Urinary bladder (tissue), 4 donors: Measurements from ENCODE around the gene PRDX2. TPM values are rescaled to one million over a fixed set of nuclear protein-coding genes. Genes with fewer than 3 reads are reported as not detected.
"Not testable (repeated sequence)": the region's sequence is repeated elsewhere in the genome, so short reads cannot be mapped to it uniquely, and the experiment has no call there.

Source experiments
- DNase-seq: peaks from one replicate; pipeline ENCODE4 v3.0.0-alpha.2; 2015; ENCODE audit errors: extremely low spot score
- H3K27ac ChIP-seq: one replicate; pipeline ENCODE4 v1.5.1; 2013; ENCODE audit warnings: low read depth, mild to moderate bottlenecking, moderate library complexity
- H3K36me3 ChIP-seq: one replicate; pipeline ENCODE4 v1.6.1; 2013; ENCODE audit warnings: mild to moderate bottlenecking, moderate library complexity; ENCODE audit not compliant: insufficient read depth
- H3K4me1 ChIP-seq: one replicate; pipeline ENCODE4 v1.6.1; 2013; ENCODE audit warnings: mild to moderate bottlenecking, moderate library complexity; ENCODE audit not compliant: insufficient read depth
- H3K4me3 ChIP-seq: one replicate; pipeline ENCODE4 v1.5.1; 2013; ENCODE audit warnings: low read depth, low read length
- WGBS: extraction: QIAGEN DNeasy Blood & Tissue Kit; methylation state at CpG from one replicate; pipeline ENCODE4 v1.1.7; 2013; 5-methylcytosine and 5-hydroxymethylcytosine counted together
- polyA plus RNA-seq: library from polyadenylated mRNA; stranded (reverse); fragments of 200-250 nt; gene quantifications from one replicate; pipeline ENCODE4 v1.2.3, GENCODE V29; 2013
- total RNA-seq: library from RNA; depleted of rRNA; stranded (reverse); fragments of >200 nt; gene quantifications from one replicate; pipeline ENCODE4 v1.2.3, GENCODE V29; 2014
- donor health status: healthy with polysubstance abuse.
- donor health status: healthy.

Gene PRDX2
- total RNA-seq (74.2 TPM), polyA plus RNA-seq (245 TPM)

DNA sequence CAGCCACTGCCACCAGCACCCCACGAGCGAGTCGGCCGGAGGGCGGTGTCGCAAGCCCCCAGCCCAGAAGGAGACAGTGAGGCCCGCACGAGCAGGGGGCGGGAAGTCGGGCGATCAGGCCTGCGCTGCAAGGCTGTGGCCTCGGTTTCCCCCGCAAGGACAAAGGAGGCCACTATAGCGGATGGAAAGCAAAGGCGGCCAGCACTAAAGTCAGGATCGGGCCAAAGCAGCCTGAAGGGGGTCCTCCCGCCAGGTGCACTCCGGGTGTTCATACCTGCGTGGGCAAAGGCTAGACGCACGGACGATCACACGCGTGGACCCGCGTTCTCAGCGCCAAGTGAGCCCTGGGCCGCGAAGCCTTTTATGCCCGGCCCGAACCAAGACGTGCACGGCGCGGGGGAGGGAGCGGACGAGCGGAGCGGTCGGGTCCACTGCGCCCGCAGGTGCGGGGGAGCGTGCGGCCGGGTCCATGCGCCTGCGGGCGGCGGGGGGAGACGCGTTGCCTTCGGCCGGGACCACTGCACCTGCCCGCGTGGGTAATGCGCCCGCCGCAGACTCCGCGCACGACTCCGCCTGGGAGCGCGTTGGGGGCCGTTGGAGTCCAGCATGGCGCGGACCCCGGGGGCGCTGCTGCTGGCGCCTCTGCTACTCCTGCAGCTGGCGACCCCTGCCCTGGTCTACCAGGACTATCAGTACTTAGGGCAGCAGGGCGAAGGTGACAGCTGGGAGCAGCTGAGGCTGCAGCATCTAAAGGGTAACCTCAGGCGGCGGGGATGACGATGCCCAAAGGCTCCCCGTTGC, at the start of gene PRDX2, which contains the start of gene THSD8:
PRDX2 (minus strand) TSS at position 335 of the 801 bp plus-strand sequence. CDS start 539 bp downstream, outside the sequence.
THSD8 (plus strand) TSS at position 604 of the 801 bp plus-strand sequence; CDS start at position 607, 3 bp downstream.
- H3K36me3 ChIP-seq: no peaks in the 10 kb centered on the region
- no peak for DNase-seq
- H3K4me1 ChIP-seq: no peaks in the 10 kb centered on the region
- under 1% methylated on average over 78 of the region's 78 CpGs for WGBS
- H3K4me3 ChIP-seq: peak within 1 kb of the TSS; percentile 78
- peak within 1 kb of the TSS; percentile 33 for H3K27ac ChIP-seq

DNA sequence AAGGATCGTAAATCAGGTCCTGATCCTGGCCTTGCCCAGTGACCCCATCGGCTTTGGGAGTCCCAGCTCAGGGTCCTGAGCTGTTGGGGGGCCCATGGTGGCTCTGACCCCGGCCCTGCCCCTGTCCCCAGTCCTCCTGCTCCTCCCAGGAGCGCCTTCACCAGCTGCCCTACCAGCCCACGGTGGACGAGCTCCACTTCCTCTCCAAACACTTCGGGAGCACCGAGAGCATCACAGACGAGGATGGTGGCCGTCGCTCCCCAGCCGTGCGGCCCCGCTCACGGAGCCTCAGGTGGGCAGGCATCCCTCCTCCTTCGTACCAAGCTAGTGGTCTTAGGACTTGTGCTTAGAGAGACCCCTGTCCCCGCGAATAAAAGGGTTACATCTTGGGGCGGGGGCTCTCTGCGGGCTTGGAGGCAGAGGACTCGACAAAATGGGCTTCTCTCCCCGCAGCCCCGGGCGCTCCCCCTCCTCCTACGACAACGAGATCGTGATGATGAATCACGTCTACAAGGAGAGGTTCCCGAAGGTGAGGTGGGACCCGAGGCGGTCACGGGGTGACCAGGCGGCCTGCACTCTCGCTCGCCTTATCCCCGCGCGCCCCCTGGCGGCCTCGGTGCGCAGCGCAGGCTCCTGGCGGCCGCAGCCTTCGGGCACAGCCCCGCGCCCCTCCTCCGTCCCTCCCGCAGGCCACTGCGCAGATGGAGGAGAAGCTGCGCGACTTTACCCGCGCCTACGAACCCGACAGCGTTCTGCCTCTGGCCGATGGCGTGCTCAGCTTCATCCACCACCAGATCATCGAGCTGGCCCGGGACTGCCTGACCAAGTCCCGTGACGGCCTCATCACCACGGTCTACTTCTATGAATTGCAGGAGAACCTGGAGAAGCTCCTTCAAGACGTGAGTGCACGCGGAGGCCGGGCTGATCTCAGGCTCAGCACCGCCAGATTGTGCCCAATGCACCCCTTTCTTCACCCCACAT, 45.8 kb upstream of the PRDX2 start:
- WGBS: 13% methylated on average over 69 of the region's 69 CpGs
- H3K27ac ChIP-seq: no peak overlapping the region

GRCh38 chr19:12846613-12847012, 45.0 kb upstream of the PRDX2 start:
- DNase-seq, H3K27ac ChIP-seq, H3K4me3 ChIP-seq, H3K36me3 ChIP-seq, H3K4me1 ChIP-seq: not testable (repeated sequence)
- 85% methylated on average over 7 of the region's 7 CpGs for WGBS

More for the DNA sequence above, 45.8 kb upstream of the PRDX2 start:
- peak; percentile 17 for DNase-seq
- Histone ChIP-seq H3K4me3 (no peak overlapping the region), H3K36me3 (no peaks in the 10 kb centered on the region), H3K4me1 (no peaks in the 10 kb centered on the region)

DNA sequence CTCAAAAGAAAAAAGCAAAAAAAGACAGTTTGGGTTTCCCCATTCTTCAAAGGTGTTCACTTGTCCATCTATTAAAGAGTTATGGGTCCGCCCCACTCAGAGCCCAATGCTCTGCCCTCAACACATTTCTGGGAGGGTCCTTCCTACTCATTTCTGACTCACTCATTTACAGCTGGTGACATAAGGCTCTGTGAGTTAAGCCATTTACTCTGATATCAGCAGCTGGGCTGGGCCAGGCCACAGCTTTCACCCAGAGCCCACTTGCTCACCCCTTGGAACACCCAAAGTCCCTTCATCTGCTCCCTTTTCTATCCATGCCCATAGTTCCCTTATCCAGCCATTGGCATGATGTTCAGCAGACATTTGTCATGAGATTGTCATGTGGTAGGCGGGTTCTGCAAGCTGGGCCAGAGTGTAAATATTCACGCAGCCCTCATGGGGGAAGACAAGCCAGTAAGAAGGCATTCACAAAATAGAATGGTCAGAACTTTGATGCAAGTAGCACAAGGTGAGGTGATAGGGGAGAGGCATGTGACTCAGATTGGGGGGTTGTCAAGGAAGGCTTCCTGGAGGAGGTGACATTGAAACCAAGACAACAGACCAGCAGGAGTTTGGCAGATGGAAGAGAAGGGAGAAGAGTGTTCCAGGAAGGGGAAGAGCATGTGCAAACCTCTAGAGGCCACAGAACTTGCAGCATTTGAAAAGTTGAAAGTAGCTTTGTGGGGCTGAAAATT, 42.6 kb upstream of the PRDX2 start:
- DNase-seq: no peak
- Histone ChIP-seq H3K27ac (no peak overlapping the region), H3K4me3 (no peak overlapping the region), H3K36me3 (no peaks in the 10 kb centered on the region), H3K4me1 (no peaks in the 10 kb centered on the region)
- WGBS: 78% methylated on average over 3 of the region's 3 CpGs

DNA sequence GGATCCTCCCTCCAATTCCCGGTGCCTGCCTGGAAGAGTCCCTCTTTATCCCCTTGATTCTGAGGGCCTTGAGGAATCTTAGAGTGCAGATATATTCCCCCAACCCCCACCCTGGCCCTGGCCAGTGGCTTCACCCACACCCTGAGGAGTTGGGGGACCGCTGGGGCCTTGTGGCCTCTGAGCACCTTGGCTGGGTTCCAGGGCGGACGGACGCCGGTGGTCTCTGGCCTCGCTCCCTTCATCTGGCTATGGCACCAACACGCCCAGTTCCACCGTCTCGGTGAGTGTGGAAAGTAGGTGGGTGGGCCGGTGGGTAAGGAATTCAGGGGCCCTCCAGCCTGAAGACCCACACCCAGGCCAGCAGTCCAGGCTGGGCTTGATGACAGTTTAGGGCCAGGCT, 41.7 kb upstream of the PRDX2 start:
- Histone ChIP-seq H3K4me3 (no peak overlapping the region), H3K4me1 (no peaks in the 10 kb centered on the region), H3K27ac (no peak overlapping the region), H3K36me3 (no peaks in the 10 kb centered on the region)
- no peak for DNase-seq
- WGBS: 81% methylated on average over 11 of the region's 11 CpGs

- H3K4me1 ChIP-seq: no peaks in the 10 kb centered on the region
- no peak for DNase-seq
- H3K27ac ChIP-seq: no peak overlapping the region
- no peak overlapping the region for H3K4me3 ChIP-seq
- no peaks in the 10 kb centered on the region for H3K36me3 ChIP-seq
- WGBS: 92% methylated on average over 18 of the region's 18 CpGs
Measured at GRCh38 chr19:12842511-12842910, 40.9 kb upstream of the PRDX2 start.

GRCh38 chr19:12841094-12841493, 39.5 kb upstream of the PRDX2 start:
- peak; percentile 18 for DNase-seq
- H3K36me3 ChIP-seq: no peaks in the 10 kb centered on the region
- 2% methylated on average over 29 of the region's 29 CpGs for WGBS
- H3K27ac ChIP-seq: no peak overlapping the region
- H3K4me1 ChIP-seq: no peaks in the 10 kb centered on the region
- no peak overlapping the region for H3K4me3 ChIP-seq

GRCh38 chr19:12840091-12841079, 38.8 kb upstream of the PRDX2 start:
- H3K36me3 ChIP-seq: no peaks in the 10 kb centered on the region
- H3K4me1 ChIP-seq: no peaks in the 10 kb centered on the region
- 20% methylated on average over 43 of the region's 43 CpGs for WGBS
- H3K4me3 ChIP-seq: no peak overlapping the region
- H3K27ac ChIP-seq: no peak overlapping the region
- DNase-seq: no peak

DNA sequence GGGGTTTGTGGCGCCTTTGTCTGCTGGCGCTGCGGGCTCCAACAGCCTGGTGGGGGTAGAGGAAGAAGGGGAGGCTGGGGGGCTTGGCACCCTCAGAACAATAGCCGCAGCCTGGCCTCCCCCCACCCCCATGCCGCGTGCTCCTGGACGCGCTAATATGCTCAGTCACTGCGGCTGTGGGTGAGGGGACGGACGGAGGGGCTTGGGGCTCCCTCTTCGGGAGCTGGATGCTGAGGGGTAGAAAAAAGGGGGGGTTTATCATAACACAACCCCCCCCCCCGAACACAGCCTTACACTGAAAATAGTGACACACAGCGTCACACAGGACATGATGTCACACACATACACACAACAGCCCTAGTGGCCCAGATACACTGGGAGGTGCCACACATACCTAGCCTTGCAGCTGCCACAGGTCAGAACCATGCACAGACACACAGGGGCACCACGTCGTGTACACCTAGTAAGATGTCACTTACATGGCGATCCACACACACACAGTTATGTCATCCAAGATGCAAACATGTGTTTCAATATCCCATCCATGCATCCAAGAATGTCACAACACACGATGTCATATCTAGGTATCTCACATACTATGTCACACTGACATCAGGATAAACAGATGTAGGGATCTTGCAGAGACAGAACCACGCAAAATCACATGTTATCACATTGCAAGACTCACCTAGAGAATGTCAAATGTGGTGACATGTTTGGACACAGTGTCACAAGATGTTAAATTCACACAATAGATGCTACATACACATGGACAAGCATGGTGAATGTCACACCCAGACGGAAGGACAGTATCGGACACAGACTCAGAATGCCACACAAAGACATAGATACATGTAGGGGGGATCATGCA, 37.5 kb upstream of the PRDX2 start:
- peak overlapping the region; percentile 22 for H3K4me3 ChIP-seq
- H3K27ac ChIP-seq: no peak overlapping the region
- no peaks in the 10 kb centered on the region for H3K36me3 ChIP-seq
- H3K4me1 ChIP-seq: no peaks in the 10 kb centered on the region
- 23% methylated on average over 21 of the region's 21 CpGs for WGBS
- DNase-seq: no peak

DNA sequence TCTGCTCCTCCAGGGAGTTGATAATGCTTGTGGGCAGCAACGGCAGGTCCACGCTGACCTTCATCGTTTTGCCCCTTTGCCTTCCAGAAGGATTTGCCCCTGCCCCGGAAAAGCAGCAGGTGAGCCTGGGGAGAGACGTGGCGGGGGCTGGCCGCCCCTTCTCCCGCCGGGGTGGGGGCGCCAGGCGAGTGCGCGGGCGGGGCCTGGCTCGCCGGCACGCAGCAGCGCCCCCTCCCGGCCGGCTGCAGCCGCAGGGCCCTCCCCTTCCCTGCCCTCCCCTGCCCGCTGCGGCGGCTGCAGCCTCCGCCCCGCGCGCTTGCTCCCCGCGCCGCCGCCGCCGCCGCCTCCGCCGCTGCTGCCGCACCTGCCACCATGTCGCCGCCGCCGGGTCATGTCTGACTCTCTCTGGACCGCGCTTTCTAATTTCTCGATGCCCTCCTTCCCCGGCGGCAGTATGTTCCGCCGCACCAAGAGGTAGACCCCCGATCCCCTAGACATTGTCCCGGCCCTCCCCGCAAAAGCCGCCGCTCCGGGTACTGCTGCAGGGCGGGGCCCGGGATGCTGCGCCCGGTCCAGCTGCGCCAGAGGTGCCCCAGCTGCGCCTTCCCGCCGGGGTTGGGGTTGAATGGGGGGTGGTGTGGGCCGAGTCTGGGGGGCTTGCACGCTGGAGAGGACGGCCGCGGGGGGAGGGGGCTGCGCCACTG, 36.7 kb upstream of the PRDX2 start, which contains the start of gene MAST1:
MAST1 (plus strand) TSS at position 334 of the 704 bp plus-strand sequence; CDS start at position 392, 58 bp downstream.
- WGBS: under 1% methylated on average over 69 of the region's 69 CpGs
- no peak for DNase-seq
- no peak within 1 kb of the TSS for H3K27ac ChIP-seq
- H3K4me3 ChIP-seq: peak within 1 kb of the TSS; percentile 22
- H3K4me1 ChIP-seq: no peaks in the 10 kb centered on the region
- H3K36me3 ChIP-seq: no peaks in the 10 kb centered on the region

- 76% methylated on average over 4 of the region's 4 CpGs for WGBS
- DNase-seq: no peak
- Histone ChIP-seq H3K27ac (no peak overlapping the region), H3K36me3 (no peaks in the 10 kb centered on the region), H3K4me3 (no peak overlapping the region), H3K4me1 (no peaks in the 10 kb centered on the region)
Measured at GRCh38 chr19:12837225-12837624, 35.6 kb upstream of the PRDX2 start.
